Measurements from ENCODE around the gene PPFIA2. TPM values are rescaled to one million over a fixed set of nuclear protein-coding genes. Genes with fewer than 3 reads are reported as not detected.

The PPFIA2 gene
- total RNA-seq, 1 experiment from 2014 or later, result not detected

DNA sequence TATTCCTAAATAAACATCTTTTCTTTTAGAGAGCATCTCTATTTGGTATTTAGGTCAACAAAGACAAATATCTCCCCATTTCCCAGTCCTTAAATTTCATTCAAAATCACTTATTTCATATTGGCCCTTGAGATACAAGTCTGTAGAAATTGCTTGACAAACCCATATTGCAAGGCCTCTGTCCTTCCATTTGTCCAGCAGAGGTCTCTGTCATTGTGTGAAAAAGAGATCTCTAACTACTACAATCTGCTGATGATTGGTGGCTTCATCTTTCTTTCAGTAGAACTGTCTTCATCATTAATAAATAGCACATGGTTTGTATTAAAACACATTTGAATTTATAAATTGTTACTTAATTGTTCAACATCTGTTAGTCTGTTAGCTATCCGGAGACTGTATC is 428.7 kb downstream of the PPFIA2 start:
- H3K4me3 Mint-ChIP-seq (ENCODE audit: unreplicated experiment), result no peak overlapping the region
- intact Hi-C loops (cut with micrococcal nuclease; ENCODE audit: unreplicated experiment), result loop anchor here (1.0 kb wide), 1 partner anchor 297 kb away; no protein-coding TSS in a partner anchor
- H3K36me3 Mint-ChIP-seq (ENCODE audit: insufficient read depth, unreplicated experiment), result no peaks in the 10 kb centered on the region
- no peaks in the 10 kb centered on the region for H3K4me1 Mint-ChIP-seq (ENCODE audit: low read depth, unreplicated experiment)
- TF ChIP-seq, protein P1, sequence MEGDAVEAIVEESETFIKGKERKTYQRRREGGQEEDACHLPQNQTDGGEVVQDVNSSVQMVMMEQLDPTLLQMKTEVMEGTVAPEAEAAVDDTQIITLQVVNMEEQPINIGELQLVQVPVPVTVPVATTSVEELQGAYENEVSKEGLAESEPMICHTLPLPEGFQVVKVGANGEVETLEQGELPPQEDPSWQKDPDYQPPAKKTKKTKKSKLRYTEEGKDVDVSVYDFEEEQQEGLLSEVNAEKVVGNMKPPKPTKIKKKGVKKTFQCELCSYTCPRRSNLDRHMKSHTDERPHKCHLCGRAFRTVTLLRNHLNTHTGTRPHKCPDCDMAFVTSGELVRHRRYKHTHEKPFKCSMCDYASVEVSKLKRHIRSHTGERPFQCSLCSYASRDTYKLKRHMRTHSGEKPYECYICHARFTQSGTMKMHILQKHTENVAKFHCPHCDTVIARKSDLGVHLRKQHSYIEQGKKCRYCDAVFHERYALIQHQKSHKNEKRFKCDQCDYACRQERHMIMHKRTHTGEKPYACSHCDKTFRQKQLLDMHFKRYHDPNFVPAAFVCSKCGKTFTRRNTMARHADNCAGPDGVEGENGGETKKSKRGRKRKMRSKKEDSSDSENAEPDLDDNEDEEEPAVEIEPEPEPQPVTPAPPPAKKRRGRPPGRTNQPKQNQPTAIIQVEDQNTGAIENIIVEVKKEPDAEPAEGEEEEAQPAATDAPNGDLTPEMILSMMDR (IDR thresholded peaks at IDR 0.05; ENCODE audit: insufficient read depth in 1 of 2, low read depth in 1 of 2, low read length in 1 of 2, severe bottlenecking in 1 of 2, unreplicated experiment in 1 of 2), result peak in 1 of 2 experiments; percentile 20
- H3K27me3 Mint-ChIP-seq (ENCODE audit: insufficient read depth, unreplicated experiment), result peaks cover 3% of the 10 kb centered on the region
- Histone ChIP-seq H3K27me3 (replicated peaks; ENCODE audit: control insufficient read depth, insufficient read depth, low read length) (no peaks in the 10 kb centered on the region), H3K9me3 (no peaks in the 10 kb centered on the region), H3K36me3 (ENCODE audit: control insufficient read depth, insufficient read depth, low read length) (no peaks in the 10 kb centered on the region), H3K4me3 (ENCODE audit: low read depth, low read length) (no peak overlapping the region), H3K4me1 (no peaks in the 10 kb centered on the region)
- BruUV-seq (replicated peaks), result no TSS peak
- DNase-seq, result no peak
- no peak overlapping the region for H3K27ac Mint-ChIP-seq (ENCODE audit: unreplicated experiment)
- POLR2A ChIA-PET, result no interaction called here
- H3K9me3 Mint-ChIP-seq (ENCODE audit: unreplicated experiment), result no peaks in the 10 kb centered on the region
- CTCF ChIA-PET, result no interaction called here

DNA sequence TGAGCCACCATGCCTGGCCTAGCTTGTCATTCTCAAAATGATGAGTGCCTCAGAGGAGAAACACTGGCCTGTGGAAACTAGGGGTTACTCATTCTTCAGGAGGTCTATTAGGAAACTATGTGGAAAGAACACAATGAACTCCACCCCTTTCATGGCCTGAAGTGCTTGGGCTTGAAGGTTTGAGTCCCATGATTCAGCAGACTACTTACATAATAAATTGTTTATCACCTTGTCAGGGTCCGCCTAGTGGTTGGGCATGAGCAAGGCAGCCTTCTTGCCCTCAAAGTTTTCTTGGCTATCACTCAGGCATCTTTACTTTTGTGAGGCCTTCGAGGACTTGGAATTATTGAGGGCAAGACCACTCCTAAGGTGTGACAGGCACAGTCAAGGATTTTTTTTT is 430.1 kb downstream of the PPFIA2 start:
- Mint-ChIP-seq H3K4me3 (ENCODE audit: unreplicated experiment) (no peak overlapping the region), H3K27ac (ENCODE audit: unreplicated experiment) (no peak overlapping the region), H3K9me3 (ENCODE audit: unreplicated experiment) (no peaks in the 10 kb centered on the region), H3K4me1 (ENCODE audit: low read depth, unreplicated experiment) (no peaks in the 10 kb centered on the region), H3K27me3 (ENCODE audit: insufficient read depth, unreplicated experiment) (peaks cover 3% of the 10 kb centered on the region), H3K36me3 (ENCODE audit: insufficient read depth, unreplicated experiment) (no peaks in the 10 kb centered on the region)
- ChIA-PET POLR2A (no interaction called here), CTCF (no interaction called here)
- DNase-seq, result peak in 1 of 2 experiments; percentile 40
- no peaks in the 10 kb centered on the region for H3K27me3 ChIP-seq (replicated peaks; ENCODE audit: control insufficient read depth, insufficient read depth, low read length)
- intact Hi-C loops (cut with micrococcal nuclease; ENCODE audit: unreplicated experiment), result loop anchor here (2.0 kb wide), 1 partner anchor 60 kb away; no protein-coding TSS in a partner anchor
- no peaks in the 10 kb centered on the region for H3K9me3 ChIP-seq
- no peak overlapping the region for H3K4me3 ChIP-seq (ENCODE audit: low read depth, low read length)
- TF ChIP-seq, protein P1 (IDR thresholded peaks at IDR 0.05; ENCODE audit: insufficient read depth in 1 of 2, low read depth in 1 of 2, low read length in 1 of 2, severe bottlenecking in 1 of 2, unreplicated experiment in 1 of 2), result peak; percentile 45 to 59
- no peaks in the 10 kb centered on the region for H3K4me1 ChIP-seq
- no TSS peak for BruUV-seq (replicated peaks)
- no peaks in the 10 kb centered on the region for H3K36me3 ChIP-seq (ENCODE audit: control insufficient read depth, insufficient read depth, low read length)

GRCh38 chr12:81327425-81327824 is 431.7 kb downstream of the PPFIA2 start:
- Mint-ChIP-seq H3K4me1 (ENCODE audit: low read depth, unreplicated experiment) (no peaks in the 10 kb centered on the region), H3K4me3 (ENCODE audit: unreplicated experiment) (no peak overlapping the region), H3K27ac (ENCODE audit: unreplicated experiment) (no peak overlapping the region), H3K27me3 (ENCODE audit: insufficient read depth, unreplicated experiment) (peaks cover 3% of the 10 kb centered on the region), H3K36me3 (ENCODE audit: insufficient read depth, unreplicated experiment) (no peaks in the 10 kb centered on the region), H3K9me3 (ENCODE audit: unreplicated experiment) (no peaks in the 10 kb centered on the region)
- H3K9me3 ChIP-seq, result no peaks in the 10 kb centered on the region
- intact Hi-C loops (cut with micrococcal nuclease; ENCODE audit: unreplicated experiment), result no loop called here
- no peaks in the 10 kb centered on the region for H3K36me3 ChIP-seq (ENCODE audit: control insufficient read depth, insufficient read depth, low read length)
- ChIA-PET CTCF (interaction anchor here (0.6 kb wide), 1 partner anchor 24 kb away, joined by 3 read pairs; no protein-coding TSS in a partner anchor), POLR2A (no interaction called here)
- BruUV-seq (replicated peaks), result no TSS peak
- no peaks in the 10 kb centered on the region for H3K27me3 ChIP-seq (replicated peaks; ENCODE audit: control insufficient read depth, insufficient read depth, low read length)
- DNase-seq, result no peak
- H3K4me3 ChIP-seq (ENCODE audit: low read depth, low read length), result no peak overlapping the region
- TF ChIP-seq, protein P1 (IDR thresholded peaks at IDR 0.05; ENCODE audit: insufficient read depth in 1 of 2, low read depth in 1 of 2, low read length in 1 of 2, severe bottlenecking in 1 of 2, unreplicated experiment in 1 of 2), result no peak
- no peaks in the 10 kb centered on the region for H3K4me1 ChIP-seq
